Aorta (tissue), 5 donors: ENCODE results near the gene ABCC11. TPM values are rescaled to one million over a fixed set of nuclear protein-coding genes. Genes with fewer than 3 reads are reported as not detected.

Source experiments
- ATAC-seq: fragments of 200-7000 bp; cut with Tn5 transposase; one replicate; pipeline ENCODE4 v1.9.1; 2022; ENCODE audit warnings: moderate library complexity; ENCODE audit not compliant: low FRiP score
- DNase-seq, 2 donors: peaks; one replicate each; pipeline ENCODE4 v3.0.0-alpha.2; 2020
- H3K27ac ChIP-seq, 2 donors: one replicate each; pipeline ENCODE4 v1.5.1; 2013; ENCODE audit warnings: low read length in 2 of 2, mild to moderate bottlenecking in 2 of 2, moderate library complexity in 2 of 2, control low read depth in 1 of 2, inconsistent platforms in 1 of 2, low read depth in 1 of 2
- H3K27me3 ChIP-seq, 2 donors: one replicate each; pipeline ENCODE4 v1.6.1; 2013; ENCODE audit warnings: control low read depth in 1 of 2, low read length in 1 of 2, mild to moderate bottlenecking in 1 of 2, moderate library complexity in 1 of 2; ENCODE audit not compliant: insufficient read depth in 2 of 2, control insufficient read depth in 1 of 2
- H3K36me3 ChIP-seq, 2 donors: one replicate each; pipeline ENCODE4 v1.6.1; 2013; ENCODE audit warnings: control low read depth in 1 of 2, low read length in 1 of 2, mild to moderate bottlenecking in 1 of 2; ENCODE audit not compliant: insufficient read depth in 2 of 2, control insufficient read depth in 1 of 2
- H3K4me1 ChIP-seq, 2 donors: one replicate each; pipeline ENCODE4 v1.6.1; 2013; ENCODE audit warnings: low read length in 2 of 2, control low read depth in 1 of 2, mild to moderate bottlenecking in 1 of 2, moderate library complexity in 1 of 2; ENCODE audit not compliant: insufficient read depth in 2 of 2, control insufficient read depth in 1 of 2
- H3K4me3 ChIP-seq, 2 donors: one replicate each; pipeline ENCODE4 v1.5.1; 2013; ENCODE audit warnings: low read length in 2 of 2, control low read depth in 1 of 2, mild to moderate bottlenecking in 1 of 2
- H3K9me3 ChIP-seq: one replicate; pipeline ENCODE4 v1.6.1; 2013; ENCODE audit warnings: mild to moderate bottlenecking, low read length; ENCODE audit not compliant: control insufficient read depth
- WGBS, 2 donors: extraction: QIAGEN DNeasy Blood & Tissue Kit; methylation state at CpG; one replicate each; pipeline ENCODE4 v1.1.7; 2013; 5-methylcytosine and 5-hydroxymethylcytosine counted together
- intact Hi-C, 2 donors: fragments of 100-400 bp; cut with DNase I; formaldehyde crosslinking; loops; one replicate each; pipeline versions ENCODE4 v1.14.2 to v1.15.0; 2022
- long read RNA-seq, 2 donors: library from polyadenylated mRNA; unstranded; transcript quantifications; one replicate each; pipeline ENCODE4 v2.0.0, GENCODE V29; 2020 to 2021
- polyA plus RNA-seq, 2 donors: library from polyadenylated mRNA; stranded (reverse); fragments of 200-250 nt; gene quantifications; one replicate each; pipeline ENCODE4 v1.2.3, GENCODE V29; 2013
- total RNA-seq, 2 donors: library from RNA; stranded (reverse); fragmentation: NEBNext Ultra II Directional; extraction: Animal tissue kit (Norgen Biotek cat#: 25700); gene quantifications; one replicate each; pipeline ENCODE4 v1.2.1, GENCODE V29; 2021
- donor health status: healthy with polysubstance abuse.
- donor health status: Bipolar disorder and iron deficiency.
- donor health status: DM: no; HTN: no; CAD: no.
- donor health status: DM: no; HTN: no; CAD: no.
- donor health status: DM: yes; HTN: yes; CAD: no.

The ABCC11 gene
- not detected for total RNA-seq
- polyA plus RNA-seq = under 1 TPM in 1 of 2 donors, not detected in 1; 0.13 TPM
- long read RNA-seq, donor 1 = 0 reads
- long read RNA-seq, donor 2 = 0 reads

DNA sequence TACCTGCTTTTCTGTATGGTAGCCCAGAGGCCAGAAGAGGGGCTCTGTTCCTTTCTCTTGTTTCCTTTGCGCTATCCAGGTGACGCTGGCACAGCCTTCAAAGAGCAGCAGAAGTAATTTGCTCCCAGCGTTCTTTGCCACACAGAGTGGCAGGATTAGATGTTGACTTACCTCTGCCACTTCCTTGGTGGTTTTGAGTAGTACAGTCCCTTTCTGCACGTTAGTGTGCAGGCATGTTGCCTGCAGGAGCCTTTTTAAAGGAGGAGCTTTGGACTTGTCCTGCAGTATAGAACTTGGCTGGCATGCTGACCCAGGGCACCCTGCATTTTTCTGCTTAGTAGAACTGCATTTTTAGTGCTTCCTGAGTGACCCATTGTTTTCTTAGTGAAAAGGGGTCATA, at the start of gene ABCC11:
ABCC11 (minus strand) TSS at position 229 of the 400 bp plus-strand sequence. CDS start 15,618 bp downstream, outside the sequence.
- Histone ChIP-seq H3K27ac (no peak within 1 kb of the TSS), H3K4me3 (no peak within 1 kb of the TSS), H3K27me3 (no peaks in the 10 kb centered on the region), H3K36me3 (no peaks in the 10 kb centered on the region), H3K4me1 (peaks cover 3 to 5% of the 10 kb centered on the region in 2 donors), H3K9me3 (no peaks in the 10 kb centered on the region)
- DNase-seq (no peak), ATAC-seq (no peak)
- 47 to 48% methylated on average over 4 of the region's 4 CpGs for WGBS, 2 donors
- intact Hi-C loops = loop anchor here in 1 of 2 donors (5.0 kb wide), 1 partner anchor 375 kb away; no protein-coding TSS in a partner anchor

DNA sequence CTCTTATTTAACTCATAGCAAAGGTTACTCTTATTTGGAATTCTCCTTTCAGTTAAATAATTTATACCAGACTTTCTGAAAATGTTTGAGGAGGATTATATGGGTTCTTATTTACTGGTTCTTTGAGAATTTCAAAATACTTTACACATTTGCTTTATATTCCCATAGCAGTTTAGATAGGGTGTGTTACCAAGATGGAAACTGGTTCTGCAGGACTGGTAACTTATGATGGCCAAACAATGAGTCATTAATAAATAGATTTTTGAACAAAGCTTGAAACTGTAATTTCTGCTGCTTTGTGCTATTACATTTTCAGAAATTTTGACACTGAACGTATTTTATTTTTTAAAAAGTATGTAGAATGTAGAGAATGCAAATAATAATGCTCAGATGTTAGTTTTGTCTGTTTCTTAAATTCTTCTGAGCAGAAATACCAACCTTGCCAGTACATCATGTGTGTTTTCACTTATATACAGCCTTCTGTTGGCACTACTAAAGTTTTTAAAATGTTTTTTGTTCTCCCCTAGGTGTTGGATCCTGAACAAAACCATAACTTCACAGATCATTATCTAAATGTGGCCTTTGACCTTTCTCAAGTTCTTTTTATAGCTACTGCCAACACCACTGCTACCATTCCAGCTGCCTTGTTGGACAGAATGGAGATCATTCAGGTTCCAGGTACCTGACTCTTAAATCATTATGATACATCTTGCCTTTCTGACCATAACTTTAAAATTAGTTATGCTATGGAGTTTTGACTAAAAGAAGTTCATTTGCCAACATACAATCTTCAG, 48.3 kb upstream of the ABCC11 start:
- ATAC-seq (no peak), DNase-seq (no peak)
- Histone ChIP-seq H3K36me3 (no peaks in the 10 kb centered on the region), H3K4me3 (no peak overlapping the region), H3K4me1 (peaks cover 0 to 2% of the 10 kb centered on the region in 2 donors), H3K27me3 (no peaks in the 10 kb centered on the region), H3K27ac (no peak overlapping the region), H3K9me3 (no peaks in the 10 kb centered on the region)
- 42 to 67% methylated on average over 1 of the region's 1 CpG for WGBS, 2 donors
- intact Hi-C loops = no loop called here

DNA sequence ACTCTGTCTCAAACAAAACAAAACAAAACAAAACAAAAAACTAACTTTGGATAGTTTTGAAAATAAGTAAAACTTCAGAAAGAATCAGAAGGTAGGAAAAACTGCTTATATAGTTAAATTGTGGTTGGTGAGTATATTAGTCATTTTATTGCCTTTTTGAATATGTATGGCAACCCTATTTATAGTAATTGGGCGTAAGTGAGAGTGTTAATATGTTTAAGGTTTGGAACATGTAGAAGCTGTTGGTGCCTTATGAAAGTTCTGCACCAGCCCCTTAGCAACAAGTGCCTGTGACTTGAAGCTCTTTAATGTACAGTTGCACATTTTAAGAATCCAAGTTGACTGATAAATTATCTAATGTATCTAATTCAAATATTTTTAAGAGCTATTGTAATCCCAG, 47.4 kb upstream of the ABCC11 start:
- Histone ChIP-seq H3K9me3 (no peaks in the 10 kb centered on the region), H3K36me3 (peaks cover 0 to 3% of the 10 kb centered on the region in 2 donors), H3K4me1 (peaks cover 0 to 2% of the 10 kb centered on the region in 2 donors), H3K27me3 (no peaks in the 10 kb centered on the region), H3K4me3 (no peak overlapping the region), H3K27ac (no peak overlapping the region)
- intact Hi-C loops = no loop called here
- ATAC-seq (no peak), DNase-seq (no peak)
- whole genome bisulfite sequencing, 2 donors = 73 to 74% methylated on average over 1 of the region's 1 CpG

DNA sequence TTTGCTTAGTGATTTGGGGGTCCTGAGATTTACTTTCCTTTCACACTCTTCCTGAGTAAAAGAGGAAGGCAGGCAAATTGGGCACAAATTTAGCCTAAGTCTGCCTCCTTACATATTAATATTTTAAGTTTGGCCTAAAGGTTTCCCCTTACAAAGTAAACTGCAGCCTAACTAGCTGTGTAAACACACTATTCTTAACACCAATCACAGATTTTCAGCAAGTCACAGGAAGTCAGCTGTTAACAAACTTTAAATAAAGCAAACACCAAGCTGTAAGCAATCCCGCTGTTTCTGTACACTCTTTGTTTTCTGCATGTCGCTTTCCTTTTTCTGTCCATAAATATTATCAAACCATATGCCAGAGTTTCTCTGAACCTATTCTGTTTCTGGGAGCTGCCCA, 45.1 kb upstream of the ABCC11 start:
- Histone ChIP-seq H3K9me3 (no peaks in the 10 kb centered on the region), H3K4me1 (no peaks in the 10 kb centered on the region), H3K36me3 (peaks cover 0 to 4% of the 10 kb centered on the region in 2 donors), H3K4me3 (no peak overlapping the region), H3K27me3 (no peaks in the 10 kb centered on the region), H3K27ac (no peak overlapping the region)
- DNase-seq = no peak
- 80 to 85% methylated on average over 2 of the region's 2 CpGs for WGBS, 2 donors
- ATAC-seq = no peak
- intact Hi-C loops = no loop called here

DNA sequence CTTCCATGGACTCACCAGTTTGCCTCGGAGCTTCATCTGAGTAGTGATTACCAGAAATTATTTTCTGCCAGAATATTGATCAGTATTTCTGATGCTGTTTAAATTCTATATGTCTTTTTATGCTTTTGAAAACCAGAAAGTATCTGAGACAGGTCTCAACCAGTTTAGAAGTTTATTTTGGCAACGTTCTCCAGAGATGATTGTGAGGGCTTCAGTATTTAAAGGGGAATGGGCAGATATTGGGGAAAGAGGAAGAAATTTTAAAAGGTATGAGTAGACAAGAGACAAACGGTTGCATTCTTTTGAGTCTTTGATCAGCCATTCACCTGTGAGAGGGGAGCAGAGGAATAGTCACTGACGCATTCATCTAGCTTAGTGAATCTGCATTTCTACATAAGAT, 44.4 kb upstream of the ABCC11 start:
- WGBS, 2 donors = 81 to 85% methylated on average over 4 of the region's 4 CpGs

DNA sequence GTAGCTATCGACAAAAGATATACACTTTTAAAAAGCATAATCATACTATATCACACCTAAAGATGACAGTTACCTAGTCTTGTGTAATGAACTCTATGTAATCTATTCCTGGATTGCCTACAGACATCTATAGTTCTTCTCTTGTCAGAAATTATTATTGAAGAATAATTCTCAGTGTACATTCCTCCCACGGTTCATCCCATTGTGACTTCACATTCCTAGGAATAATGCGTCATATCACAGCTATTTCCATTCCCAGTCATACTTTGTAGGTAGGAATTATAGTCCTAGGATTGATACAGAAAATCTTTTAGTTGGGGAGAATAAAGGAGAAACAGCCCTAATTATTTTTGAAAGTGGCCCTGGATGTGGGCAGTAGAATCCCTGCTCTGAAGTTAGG, 44.0 kb upstream of the ABCC11 start:
- Histone ChIP-seq H3K9me3 (peaks cover 2% of the 10 kb centered on the region), H3K4me1 (no peaks in the 10 kb centered on the region), H3K27me3 (no peaks in the 10 kb centered on the region), H3K36me3 (peaks cover 3 to 9% of the 10 kb centered on the region in 2 donors), H3K27ac (no peak overlapping the region), H3K4me3 (no peak overlapping the region)
- DNase-seq (no peak), ATAC-seq (no peak)
- 92 to 93% methylated on average over 3 of the region's 3 CpGs for WGBS, 2 donors
- intact Hi-C loops = no loop called here

More for the DNA sequence above, 44.4 kb upstream of the ABCC11 start:
- no peak for DNase-seq
- intact Hi-C loops = no loop called here
- peaks cover 3 to 9% of the 10 kb centered on the region in 2 donors for H3K36me3 ChIP-seq
- no peak for ATAC-seq
- peaks cover 2% of the 10 kb centered on the region for H3K9me3 ChIP-seq
- H3K27ac ChIP-seq = no peak overlapping the region
- H3K27me3 ChIP-seq = no peaks in the 10 kb centered on the region
- no peaks in the 10 kb centered on the region for H3K4me1 ChIP-seq
- H3K4me3 ChIP-seq = no peak overlapping the region

DNA sequence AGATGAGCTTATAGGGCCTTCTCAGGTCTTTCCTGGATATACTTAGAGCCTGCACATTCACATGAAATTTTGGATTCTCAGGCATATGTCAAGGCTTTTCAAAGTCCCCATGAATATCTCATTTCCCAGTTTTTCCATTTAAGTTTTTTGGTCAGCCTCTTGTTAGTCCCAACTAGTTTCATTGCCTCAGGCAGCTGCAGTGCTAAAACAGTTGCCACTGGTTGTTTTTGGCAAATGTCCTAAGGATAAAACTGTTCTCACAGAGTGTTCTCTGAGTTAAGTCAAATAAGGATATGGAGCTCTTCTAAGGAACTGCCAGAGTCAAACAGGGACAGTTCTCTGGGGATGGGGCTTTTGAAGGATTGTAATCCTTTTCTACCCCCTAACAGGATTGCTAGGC, 39.9 kb upstream of the ABCC11 start:
- intact Hi-C loops = no loop called here
- peaks cover 2% of the 10 kb centered on the region for H3K9me3 ChIP-seq
- H3K36me3 ChIP-seq = peaks cover 3 to 9% of the 10 kb centered on the region in 2 donors
- ATAC-seq (no peak), DNase-seq (no peak)
- no peak overlapping the region for H3K27ac ChIP-seq
- H3K4me1 ChIP-seq = peaks cover 0 to 1% of the 10 kb centered on the region in 2 donors
- H3K4me3 ChIP-seq = no peak overlapping the region
- H3K27me3 ChIP-seq = no peaks in the 10 kb centered on the region

DNA sequence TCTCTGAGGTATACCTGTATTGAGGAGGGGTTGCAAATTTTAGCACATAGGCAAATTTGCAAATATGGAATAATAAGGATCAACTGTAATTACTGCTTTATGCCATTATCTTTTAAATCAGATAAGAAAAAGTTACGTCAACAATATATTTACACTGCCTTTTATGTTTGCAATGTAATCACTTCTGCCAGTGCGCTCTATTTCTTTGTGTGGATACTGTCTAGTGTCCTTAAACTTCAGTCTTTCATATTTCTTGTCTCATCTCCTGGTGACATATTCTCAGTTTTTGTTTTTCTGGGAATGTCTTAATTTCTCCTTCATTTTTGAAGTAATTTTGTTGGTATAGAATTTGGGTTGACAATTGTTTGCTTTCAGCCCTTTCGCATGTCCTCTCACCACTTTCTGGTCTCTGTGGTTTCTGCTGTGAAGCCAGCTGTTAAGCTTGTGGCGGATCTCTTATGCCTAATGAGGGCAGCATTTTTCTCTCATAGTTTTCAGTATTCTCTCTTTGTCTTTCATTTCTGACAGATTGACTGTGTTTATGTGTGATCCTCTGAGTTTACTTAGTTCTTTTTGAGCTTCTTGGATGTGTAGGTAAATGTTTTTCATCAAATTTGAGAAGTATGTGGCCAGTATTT, 37.6 kb upstream of the ABCC11 start:
- intact Hi-C loops = no loop called here
- no peak for ATAC-seq
- 97 to 99% methylated on average over 4 of the region's 4 CpGs for WGBS, 2 donors

More for the DNA sequence above, 37.6 kb upstream of the ABCC11 start:
- no peak for DNase-seq
- Histone ChIP-seq H3K36me3 (peaks cover 3 to 6% of the 10 kb centered on the region in 2 donors), H3K4me3 (no peak overlapping the region), H3K27ac (no peak overlapping the region), H3K9me3 (peaks cover 2% of the 10 kb centered on the region), H3K4me1 (peaks cover 0 to 1% of the 10 kb centered on the region in 2 donors), H3K27me3 (no peaks in the 10 kb centered on the region)
